Endodermal cell (in vitro differentiated cells): Measurements from ENCODE around the gene MYH9. TPM values are rescaled to one million over a fixed set of nuclear protein-coding genes. Genes with fewer than 3 reads are reported as not detected.

Source experiments
- DNase-seq: peaks from one replicate; pipeline ENCODE4 v3.0.0-alpha.2; 2017
- H3K27ac ChIP-seq: 2 replicates; pipeline ENCODE4 v1.5.1; 2013; ENCODE audit warnings: mild to moderate bottlenecking, low read depth, low read length, moderate library complexity
- H3K27me3 ChIP-seq: 2 replicates; pipeline ENCODE4 v1.6.1; 2013; ENCODE audit warnings: mild to moderate bottlenecking, low read length, moderate library complexity; ENCODE audit not compliant: insufficient read depth, control insufficient read depth, poor library complexity, severe bottlenecking
- H3K36me3 ChIP-seq: 2 replicates; pipeline ENCODE4 v1.7.0; 2013; ENCODE audit warnings: mild to moderate bottlenecking, low read length, moderate library complexity; ENCODE audit not compliant: control insufficient read depth, insufficient read depth
- H3K4me1 ChIP-seq: one replicate; pipeline ENCODE4 v1.7.0; 2013; ENCODE audit warnings: low read length; ENCODE audit not compliant: control insufficient read depth, insufficient read depth
- H3K4me3 ChIP-seq: 2 replicates; pipeline ENCODE4 v1.5.1; 2013; ENCODE audit warnings: mild to moderate bottlenecking, low read length, moderate library complexity
- H3K9ac ChIP-seq: 2 replicates; pipeline ENCODE4 v1.6.1; 2013; ENCODE audit warnings: mild to moderate bottlenecking, low read length, moderate library complexity; ENCODE audit not compliant: poor library complexity, severe bottlenecking; ENCODE audit errors: extremely low read depth
- H3K9me3 ChIP-seq: 2 replicates; pipeline ENCODE4 v1.6.1; 2013; ENCODE audit warnings: mild to moderate bottlenecking, low read length, moderate library complexity; ENCODE audit not compliant: control insufficient read depth
- H3K27ac Mint-ChIP-seq: 2 replicates; pipeline ENCODE4 v1.8.0; 2020; ENCODE audit warnings: mixed read lengths
- H3K27me3 Mint-ChIP-seq: 2 replicates; pipeline ENCODE4 v1.8.0; 2021; ENCODE audit warnings: mild to moderate bottlenecking, mixed read lengths; ENCODE audit not compliant: insufficient read depth
- H3K36me3 Mint-ChIP-seq: 2 replicates; pipeline ENCODE4 v1.8.0; 2020; ENCODE audit warnings: low read depth, mixed read lengths
- H3K4me1 Mint-ChIP-seq: 2 replicates; pipeline ENCODE4 v1.8.0; 2020; ENCODE audit warnings: mixed read lengths
- H3K4me3 Mint-ChIP-seq: 2 replicates; pipeline ENCODE4 v1.8.0; 2020; ENCODE audit warnings: mild to moderate bottlenecking, moderate library complexity, mixed read lengths
- H3K9me3 Mint-ChIP-seq: 2 replicates; pipeline ENCODE4 v1.8.0; 2020; ENCODE audit warnings: mild to moderate bottlenecking, mixed read lengths
- WGBS, 2 experiments: methylation state at CpG; one replicate each; pipeline versions ENCODE4 v1.1.5 to v1.1.7; 2013; ENCODE audit warnings: missing lambda C conversion rate in 2 of 2, mixed read lengths in 1 of 2; ENCODE audit not compliant: insufficient coverage in 1 of 2, insufficient read length in 1 of 2; 5-methylcytosine and 5-hydroxymethylcytosine counted together
- total RNA-seq, 2 donors: library from RNA; stranded (reverse); fragmentation: NEBNext Ultra II Directional in 1 of 2; extraction: Animal tissue kit (Norgen Biotek cat#: 25700) in 1 of 2; gene quantifications; 2 replicates in 1 of 2; 3 replicates in 1 of 2; pipeline ENCODE4 v1.2.1, GENCODE V29; 2021
- TF ChIP-seq, protein P1 (sequence below): fragments of 200-600 bp; sonication (generic); conservative IDR thresholded peaks from 2 replicates; pipeline ENCODE4 v1.5.0; 2021; ENCODE audit warnings: antibody characterized with exemption, mild to moderate bottlenecking

Gene MYH9
- total RNA-seq, 2 donors from 2014 or later = 270 to 288 TPM

DNA sequence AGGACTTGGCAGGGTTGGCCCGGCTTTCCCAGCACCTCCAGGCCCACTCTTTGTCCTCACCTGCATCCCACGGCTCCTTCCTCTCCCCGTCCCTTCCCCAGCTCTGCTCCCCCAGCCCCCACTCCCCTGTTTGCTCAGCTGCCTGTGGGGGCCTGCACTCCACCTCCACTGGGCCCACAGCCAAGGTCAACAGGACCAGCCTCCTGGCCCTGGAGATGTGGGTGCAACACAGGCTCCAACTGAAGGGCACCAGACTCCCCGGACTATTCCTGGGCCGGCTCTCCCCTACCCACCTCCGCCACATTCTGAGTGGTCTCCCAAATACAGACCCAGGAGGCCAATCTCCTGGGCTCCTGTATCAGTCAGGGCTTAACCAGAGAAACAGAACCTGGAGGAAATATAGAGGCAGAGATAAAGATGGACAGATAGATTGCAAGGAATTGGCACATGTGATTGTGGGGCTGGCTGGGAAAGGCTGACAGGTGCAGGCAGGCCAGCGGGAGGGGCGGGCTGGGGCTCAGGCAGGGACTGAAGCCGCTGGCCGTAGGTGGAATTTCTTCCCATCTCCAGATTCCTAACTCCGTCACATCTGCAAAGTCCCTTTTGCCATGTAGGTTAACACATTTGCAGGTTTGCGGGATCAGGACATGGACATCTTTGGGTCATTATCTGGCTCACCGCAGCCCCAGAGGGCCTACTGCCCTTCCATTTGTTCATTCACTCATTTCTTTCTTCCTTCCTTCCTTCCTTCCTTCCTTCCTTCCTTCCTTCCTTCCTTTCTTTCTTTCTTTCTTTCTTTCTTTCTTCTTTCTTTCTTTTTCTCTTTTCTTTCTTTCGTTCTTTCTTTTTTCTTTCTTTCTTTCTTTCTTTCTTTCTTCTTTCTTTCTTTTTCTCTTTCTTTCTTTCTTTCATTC, 45.8 kb upstream of the MYH9 start:
- Mint-ChIP-seq H3K4me1 (peaks cover 24% of the 10 kb centered on the region), H3K9me3 (no peaks in the 10 kb centered on the region), H3K4me3 (no peak overlapping the region), H3K36me3 (no peaks in the 10 kb centered on the region), H3K27ac (no peak overlapping the region), H3K27me3 (no peaks in the 10 kb centered on the region)
- peaks cover 21% of the 10 kb centered on the region for H3K4me1 ChIP-seq
- no peaks in the 10 kb centered on the region for H3K9me3 ChIP-seq
- H3K27me3 ChIP-seq = no peaks in the 10 kb centered on the region
- TF ChIP-seq, protein P1, sequence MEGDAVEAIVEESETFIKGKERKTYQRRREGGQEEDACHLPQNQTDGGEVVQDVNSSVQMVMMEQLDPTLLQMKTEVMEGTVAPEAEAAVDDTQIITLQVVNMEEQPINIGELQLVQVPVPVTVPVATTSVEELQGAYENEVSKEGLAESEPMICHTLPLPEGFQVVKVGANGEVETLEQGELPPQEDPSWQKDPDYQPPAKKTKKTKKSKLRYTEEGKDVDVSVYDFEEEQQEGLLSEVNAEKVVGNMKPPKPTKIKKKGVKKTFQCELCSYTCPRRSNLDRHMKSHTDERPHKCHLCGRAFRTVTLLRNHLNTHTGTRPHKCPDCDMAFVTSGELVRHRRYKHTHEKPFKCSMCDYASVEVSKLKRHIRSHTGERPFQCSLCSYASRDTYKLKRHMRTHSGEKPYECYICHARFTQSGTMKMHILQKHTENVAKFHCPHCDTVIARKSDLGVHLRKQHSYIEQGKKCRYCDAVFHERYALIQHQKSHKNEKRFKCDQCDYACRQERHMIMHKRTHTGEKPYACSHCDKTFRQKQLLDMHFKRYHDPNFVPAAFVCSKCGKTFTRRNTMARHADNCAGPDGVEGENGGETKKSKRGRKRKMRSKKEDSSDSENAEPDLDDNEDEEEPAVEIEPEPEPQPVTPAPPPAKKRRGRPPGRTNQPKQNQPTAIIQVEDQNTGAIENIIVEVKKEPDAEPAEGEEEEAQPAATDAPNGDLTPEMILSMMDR = no peak
- H3K9ac ChIP-seq = no peak overlapping the region
- H3K4me3 ChIP-seq = no peak overlapping the region
- peak overlapping the region; percentile 36 for H3K27ac ChIP-seq
- no peaks in the 10 kb centered on the region for H3K36me3 ChIP-seq
- 73 to 82% methylated on average over 8 to 14 of the region's 14 CpGs for WGBS, 2 experiments
- peak; percentile 64 for DNase-seq

DNA sequence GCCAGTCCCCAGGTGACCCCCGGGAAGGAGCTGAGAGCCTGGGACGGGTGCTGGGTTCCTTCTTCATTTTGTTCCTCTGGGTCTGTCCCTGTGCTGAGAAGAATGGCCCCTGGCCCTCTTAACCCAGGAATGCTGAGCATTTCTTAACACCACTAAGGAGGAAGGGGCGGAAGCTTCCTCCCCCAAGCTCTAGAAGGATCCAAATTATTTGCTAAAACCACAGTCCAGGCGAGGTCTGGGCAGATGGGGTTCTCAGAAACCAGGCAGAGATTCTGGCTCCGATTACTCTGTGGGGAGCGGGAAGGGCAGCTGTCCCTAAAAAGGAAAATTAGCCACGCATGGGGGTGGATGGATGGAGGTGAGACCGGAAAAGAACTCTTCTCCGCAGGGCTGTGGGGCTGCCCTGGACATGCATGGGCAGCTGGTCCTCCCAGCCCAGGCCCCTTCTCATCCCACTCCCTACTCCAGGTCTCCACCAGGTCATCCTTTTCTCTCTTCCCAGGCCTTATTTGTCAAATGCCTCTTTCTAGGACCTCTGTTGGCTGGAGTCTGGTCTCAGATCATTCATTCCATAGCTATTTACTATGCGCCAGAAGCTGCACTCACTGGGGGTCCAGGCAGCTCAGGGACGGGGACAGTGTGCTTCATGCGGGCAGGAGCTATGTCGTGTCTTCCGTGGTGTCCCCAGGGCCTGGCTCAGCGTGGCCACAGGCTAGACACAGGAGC, 45.0 kb upstream of the MYH9 start:
- Mint-ChIP-seq H3K9me3 (no peaks in the 10 kb centered on the region), H3K4me3 (no peak overlapping the region), H3K36me3 (no peaks in the 10 kb centered on the region), H3K27me3 (no peaks in the 10 kb centered on the region), H3K4me1 (peaks cover 24% of the 10 kb centered on the region), H3K27ac (peak overlapping the region; percentile 27)
- no peaks in the 10 kb centered on the region for H3K27me3 ChIP-seq
- H3K27ac ChIP-seq = peak overlapping the region; percentile 36
- H3K9me3 ChIP-seq = no peaks in the 10 kb centered on the region
- no peak overlapping the region for H3K4me3 ChIP-seq
- no peaks in the 10 kb centered on the region for H3K36me3 ChIP-seq
- H3K9ac ChIP-seq = no peak overlapping the region
- H3K4me1 ChIP-seq = peaks cover 21% of the 10 kb centered on the region
- 80 to 81% methylated on average over 9 to 14 of the region's 15 CpGs for WGBS, 2 experiments
- TF ChIP-seq, protein P1 = no peak
- DNase-seq = peak; percentile 70

DNA sequence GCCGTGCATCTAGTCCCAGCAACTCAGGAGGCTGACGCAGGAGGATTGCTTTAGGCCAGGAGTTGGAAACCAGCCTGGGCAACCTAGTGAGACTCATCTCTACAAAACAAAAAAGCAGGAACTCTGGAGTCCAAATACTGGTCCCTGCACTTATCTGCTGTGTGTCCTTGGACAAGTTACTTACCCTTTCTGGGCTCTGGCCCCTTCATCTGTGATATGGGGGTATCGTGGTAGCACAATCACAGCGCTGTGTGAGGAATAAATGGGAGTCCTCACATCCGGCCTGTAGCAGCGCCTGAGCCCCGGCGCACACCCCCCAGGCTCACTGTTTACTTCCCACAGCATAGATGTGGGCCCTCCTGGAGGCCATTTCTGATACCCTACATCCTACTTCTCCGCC, 44.2 kb upstream of the MYH9 start:
- Mint-ChIP-seq H3K27me3 (no peaks in the 10 kb centered on the region), H3K36me3 (no peaks in the 10 kb centered on the region), H3K9me3 (no peaks in the 10 kb centered on the region), H3K4me3 (no peak overlapping the region), H3K27ac (peak overlapping the region; percentile 27), H3K4me1 (peaks cover 24% of the 10 kb centered on the region)
- no peak for DNase-seq
- peaks cover 21% of the 10 kb centered on the region for H3K4me1 ChIP-seq
- no peaks in the 10 kb centered on the region for H3K36me3 ChIP-seq
- 89 to 91% methylated on average over 8 to 9 of the region's 9 CpGs for WGBS, 2 experiments
- no peak overlapping the region for H3K27ac ChIP-seq
- TF ChIP-seq, protein P1 = no peak
- no peak overlapping the region for H3K9ac ChIP-seq
- H3K9me3 ChIP-seq = no peaks in the 10 kb centered on the region
- H3K27me3 ChIP-seq = no peaks in the 10 kb centered on the region
- no peak overlapping the region for H3K4me3 ChIP-seq
